DOHH2 (cell line): ENCODE data around the gene ZNF12.

Experiments
- H3F3A ChIP-seq: fragments of 200-600 bp; sonication (generic), shearing (Covaris generic); 2 replicates; pipeline ENCODE4 v1.6.0; 2016; ENCODE audit warnings: antibody characterized with exemption, mild to moderate bottlenecking; ENCODE audit not compliant: control insufficient read depth, insufficient read depth
- H3K27ac ChIP-seq: fragments of 200-600 bp; sonication (generic); 2 replicates; pipeline ENCODE4 v1.5.1; 2014; ENCODE audit warnings: low read depth, mild to moderate bottlenecking, low read length, moderate library complexity
- H3K27me3 ChIP-seq: fragments of 200-600 bp; sonication (generic); 2 replicates; pipeline ENCODE4 v1.6.1; 2014; ENCODE audit warnings: mild to moderate bottlenecking, low read length, mixed read lengths; ENCODE audit not compliant: control insufficient read depth
- H3K36me3 ChIP-seq: fragments of 200-600 bp; sonication (generic); 2 replicates; pipeline ENCODE4 v1.6.1; 2014; ENCODE audit warnings: mild to moderate bottlenecking, low read length, moderate library complexity, mixed read lengths; ENCODE audit not compliant: control insufficient read depth
- H3K4me1 ChIP-seq: fragments of 200-600 bp; sonication (generic); 2 replicates; pipeline ENCODE4 v1.6.1; 2014; ENCODE audit warnings: mild to moderate bottlenecking, low read length, mixed read lengths; ENCODE audit not compliant: control insufficient read depth
- H3K4me2 ChIP-seq: fragments of 200-600 bp; sonication (generic); 2 replicates; pipeline ENCODE4 v1.6.0; 2014; ENCODE audit warnings: mild to moderate bottlenecking, low read length, moderate library complexity
- H3K4me3 ChIP-seq: fragments of 200-600 bp; sonication (generic); 2 replicates; pipeline ENCODE4 v1.5.1; 2014; ENCODE audit warnings: mild to moderate bottlenecking, low read length, mixed read lengths
- H3K79me2 ChIP-seq: fragments of 200-600 bp; sonication (generic); 2 replicates; pipeline ENCODE4 v1.6.1; 2014; ENCODE audit warnings: mild to moderate bottlenecking, low read length, mixed read lengths; ENCODE audit not compliant: control insufficient read depth
- H3K9me2 ChIP-seq: fragments of 200-600 bp; sonication (generic); replicated peaks from 2 replicates; pipeline ENCODE4 v1.6.1; 2014; ENCODE audit warnings: mild to moderate bottlenecking, low read length, mixed read lengths; ENCODE audit not compliant: control insufficient read depth
- H3K9me3 ChIP-seq: fragments of 200-600 bp; sonication (generic); 2 replicates; pipeline ENCODE4 v1.6.1; 2014; ENCODE audit warnings: antibody characterized with exemption, low read length, mixed read lengths; ENCODE audit not compliant: control insufficient read depth, insufficient read depth
- H4K20me1 ChIP-seq: fragments of 200-600 bp; sonication (generic); 2 replicates; pipeline ENCODE4 v1.6.0; 2014; ENCODE audit warnings: low read depth, mild to moderate bottlenecking, antibody characterized with exemption, low read length, moderate library complexity; ENCODE audit not compliant: control insufficient read depth, insufficient read depth
- EZH2phosphoT487 ChIP-seq: fragments of 200-600 bp; sonication (generic); IDR thresholded peaks from 2 replicates; pipeline ENCODE4 v1.6.1; 2017; ENCODE audit warnings: borderline replicate concordance, mild to moderate bottlenecking, antibody characterized with exemption, low read length, moderate library complexity, mixed read lengths
- TF ChIP-seq, protein P1 (sequence below): fragments of 200-600 bp; sonication (generic); IDR thresholded peaks from one replicate; pipeline ENCODE4 v1.5.1; 2014; ENCODE audit warnings: antibody characterized with exemption, mild to moderate bottlenecking, low read depth, low read length; ENCODE audit not compliant: poor library complexity, severe bottlenecking

Gene ZNF12

DNA sequence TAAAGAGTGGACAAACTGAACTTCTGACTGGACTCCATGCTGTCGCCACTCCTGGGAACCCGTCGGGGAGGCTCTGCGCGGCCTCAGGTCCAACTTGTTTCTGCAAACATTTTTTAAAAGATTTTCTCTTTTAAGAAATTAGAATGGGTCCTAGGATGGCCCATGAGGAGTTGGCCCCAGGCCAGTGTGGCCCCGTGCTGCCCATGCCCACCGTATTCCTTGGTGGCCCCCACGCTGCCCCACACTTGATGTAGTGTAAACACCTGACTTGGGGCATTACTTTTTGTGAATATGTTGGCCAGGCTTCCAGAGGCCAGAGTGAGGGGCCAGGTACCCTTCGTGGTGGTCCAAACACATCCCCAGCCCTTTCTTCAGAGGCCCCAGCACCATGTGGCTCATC, 50.3 kb downstream of the ZNF12 start:
- Histone ChIP-seq H3K9me3 (peaks cover 9% of the 10 kb centered on the region; the same call in 1 of the 2 replicates), H3K4me3 (no peak overlapping the region), H3K27me3 (no peaks in the 10 kb centered on the region), H3K4me1 (no peaks in the 10 kb centered on the region), H3K27ac (no peak overlapping the region), H3K36me3 (peaks cover 30% of the 10 kb centered on the region), H3K9me2 (no peaks in the 10 kb centered on the region), H4K20me1 (no peaks in the 10 kb centered on the region), H3F3A (0 out of 2 replicates have a peak, but pooled peaks cover 3% of the 10 kb centered on the region), H3K79me2 (no peaks in the 10 kb centered on the region), H3K4me2 (no peak overlapping the region)
- TF ChIP-seq EZH2phosphoT487, result no peak
- TF ChIP-seq, protein P1, sequence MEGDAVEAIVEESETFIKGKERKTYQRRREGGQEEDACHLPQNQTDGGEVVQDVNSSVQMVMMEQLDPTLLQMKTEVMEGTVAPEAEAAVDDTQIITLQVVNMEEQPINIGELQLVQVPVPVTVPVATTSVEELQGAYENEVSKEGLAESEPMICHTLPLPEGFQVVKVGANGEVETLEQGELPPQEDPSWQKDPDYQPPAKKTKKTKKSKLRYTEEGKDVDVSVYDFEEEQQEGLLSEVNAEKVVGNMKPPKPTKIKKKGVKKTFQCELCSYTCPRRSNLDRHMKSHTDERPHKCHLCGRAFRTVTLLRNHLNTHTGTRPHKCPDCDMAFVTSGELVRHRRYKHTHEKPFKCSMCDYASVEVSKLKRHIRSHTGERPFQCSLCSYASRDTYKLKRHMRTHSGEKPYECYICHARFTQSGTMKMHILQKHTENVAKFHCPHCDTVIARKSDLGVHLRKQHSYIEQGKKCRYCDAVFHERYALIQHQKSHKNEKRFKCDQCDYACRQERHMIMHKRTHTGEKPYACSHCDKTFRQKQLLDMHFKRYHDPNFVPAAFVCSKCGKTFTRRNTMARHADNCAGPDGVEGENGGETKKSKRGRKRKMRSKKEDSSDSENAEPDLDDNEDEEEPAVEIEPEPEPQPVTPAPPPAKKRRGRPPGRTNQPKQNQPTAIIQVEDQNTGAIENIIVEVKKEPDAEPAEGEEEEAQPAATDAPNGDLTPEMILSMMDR, result no peak

DNA sequence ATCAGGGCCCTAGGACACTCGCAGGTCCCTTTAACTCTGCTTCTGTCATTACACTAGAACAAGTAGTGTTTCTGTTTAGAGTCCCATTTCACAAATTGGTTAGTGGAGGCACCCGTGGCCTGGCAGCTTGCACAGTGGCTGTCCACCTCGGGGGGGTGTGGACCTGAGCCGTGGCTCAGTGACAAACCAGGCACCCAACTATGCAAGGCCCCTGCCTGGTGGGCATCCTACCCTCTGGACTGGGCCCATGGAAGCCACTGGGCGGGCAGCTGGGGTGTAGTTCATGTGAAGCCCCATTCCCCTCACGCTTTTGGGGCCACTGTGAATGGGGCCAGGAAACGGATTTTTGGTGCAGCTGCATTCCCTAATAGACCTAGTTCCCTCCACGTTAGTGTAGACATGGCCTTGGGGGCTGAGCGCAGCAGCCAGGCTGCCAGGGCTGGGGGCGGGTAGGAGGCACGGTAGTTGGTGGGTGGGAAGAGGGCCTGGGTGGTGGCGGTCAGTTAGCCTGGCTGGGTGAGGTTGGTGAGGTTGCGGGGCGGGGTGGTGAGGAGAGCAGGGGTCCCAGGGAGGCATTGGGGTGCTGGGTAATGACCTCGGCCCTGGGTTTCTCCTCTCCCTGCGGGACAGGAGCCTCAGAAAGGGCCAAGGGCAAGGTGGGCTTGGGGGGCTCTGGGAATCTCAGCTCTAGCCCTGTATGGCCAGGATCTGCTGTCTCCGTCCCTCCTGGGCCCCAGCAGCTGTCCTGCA, 50.9 kb downstream of the ZNF12 start:
- H3K36me3 ChIP-seq, result peaks cover 36% of the 10 kb centered on the region
- H3K79me2 ChIP-seq, result no peaks in the 10 kb centered on the region
- no peaks in the 10 kb centered on the region for H4K20me1 ChIP-seq
- H3K9me2 ChIP-seq, result no peaks in the 10 kb centered on the region
- TF ChIP-seq, protein P1, result no peak
- TF ChIP-seq EZH2phosphoT487, result no peak
- H3K4me2 ChIP-seq, result no peak overlapping the region
- no peaks in the 10 kb centered on the region for H3K4me1 ChIP-seq
- H3K9me3 ChIP-seq, result peaks cover 9% of the 10 kb centered on the region; the same call in 1 of the 2 replicates
- no peak overlapping the region for H3K4me3 ChIP-seq
- 0 out of 2 replicates have a peak, but pooled peaks cover 3% of the 10 kb centered on the region for H3F3A ChIP-seq
- no peak overlapping the region for H3K27ac ChIP-seq
- H3K27me3 ChIP-seq, result no peaks in the 10 kb centered on the region

DNA sequence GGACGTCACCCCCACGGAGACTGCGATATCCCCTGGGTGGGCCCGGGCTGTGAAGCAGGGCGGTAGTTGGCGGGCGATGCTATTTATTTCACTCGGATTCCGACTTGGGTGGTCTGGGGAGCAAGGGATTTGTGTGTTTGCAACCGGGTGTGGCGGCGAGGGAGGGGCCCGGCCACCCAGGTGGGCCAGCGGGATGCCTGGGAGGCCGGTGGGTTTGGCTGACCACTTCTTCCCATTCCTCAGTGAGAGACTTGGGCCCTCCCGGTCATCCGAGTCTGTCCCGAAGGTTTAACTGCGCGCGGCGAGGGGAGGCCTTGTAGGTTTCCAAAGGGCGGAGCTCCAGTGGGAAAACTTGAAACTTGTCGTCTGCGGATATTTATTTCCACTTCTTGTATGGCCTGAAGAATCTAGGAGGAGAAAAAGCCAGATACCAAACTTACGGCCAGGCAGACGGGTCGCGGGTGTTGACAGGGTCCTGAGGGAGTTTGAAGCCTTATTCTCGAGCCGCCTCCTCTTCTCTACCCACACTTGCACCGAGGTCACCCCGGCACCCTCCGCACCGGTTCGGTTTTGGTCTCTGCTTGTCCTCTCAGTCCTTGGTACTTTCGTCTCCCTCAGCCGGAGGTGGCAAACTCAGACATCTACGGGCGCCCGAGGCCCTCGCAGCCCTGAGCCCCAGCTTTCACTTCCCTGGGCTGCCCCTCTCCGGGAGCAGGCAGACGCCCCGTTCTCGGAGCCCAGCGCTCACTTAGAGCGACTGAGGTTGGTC, 51.7 kb downstream of the ZNF12 start:
- H3K36me3 ChIP-seq, result peaks cover 44% of the 10 kb centered on the region

More for the DNA sequence above, 51.7 kb downstream of the ZNF12 start:
- H3K4me3 ChIP-seq, result no peak overlapping the region
- H3K4me1 ChIP-seq, result no peaks in the 10 kb centered on the region
- no peaks in the 10 kb centered on the region for H4K20me1 ChIP-seq
- TF ChIP-seq, protein P1, result no peak
- no peak for TF ChIP-seq EZH2phosphoT487
- H3K79me2 ChIP-seq, result peaks cover 5% of the 10 kb centered on the region
- no peak overlapping the region for H3K27ac ChIP-seq
- H3F3A ChIP-seq, result 0 out of 2 replicates have a peak, but pooled peaks cover 3% of the 10 kb centered on the region
- H3K9me3 ChIP-seq, result peaks cover 15% of the 10 kb centered on the region
- H3K9me2 ChIP-seq, result no peaks in the 10 kb centered on the region
- H3K27me3 ChIP-seq, result no peaks in the 10 kb centered on the region
- no peak overlapping the region for H3K4me2 ChIP-seq
